GM12892 (cell line): Measurements from ENCODE around the gene KCTD2.

Source experiments
- POLR2A ChIP-seq: IDR thresholded peaks from 2 replicates; pipeline ENCODE4 v1.6.1; 2011; ENCODE audit warnings: low read depth, low read length, control low read depth
- TAF1 ChIP-seq: IDR thresholded peaks from 2 replicates; pipeline ENCODE4 v1.6.1; 2011; ENCODE audit warnings: low read depth, mild to moderate bottlenecking, control low read depth, low read length, borderline replicate concordance

- TF ChIP-seq TAF1 = no peak
- no peak for TF ChIP-seq POLR2A
These were observed 28.7 kb downstream of the KCTD2 start for GRCh38 chr17:75075597-75076336.
